Caki2 (cell line): Measurements from ENCODE around the gene ZMIZ1. TPM values are rescaled to one million over a fixed set of nuclear protein-coding genes. Genes with fewer than 3 reads are reported as not detected.

Source experiments
- DNase-seq: peaks from one replicate; pipeline ENCODE4 v3.0.0-alpha.2; 2015; ENCODE audit warnings: low read depth
- in situ Hi-C: cut with HindIII; loops from 2 replicates; pipeline ENCODE4 v1.10.0; 2016; ENCODE audit warnings: low sequenced_read_pairs, low pct_unique_long_range_greater_than_20kb, mixed read lengths
- total RNA-seq: library from RNA; depleted of rRNA; stranded (reverse); fragments of >200 nt; shearing (Covaris generic); gene quantifications from 2 replicates; pipeline ENCODE4 v1.2.3, GENCODE V29; 2014; ENCODE audit warnings: low replicate concordance

Gene ZMIZ1
- total RNA-seq, 1 experiment from 2014 or later: 17.4 TPM

- in situ Hi-C loops: no loop called here
- DNase-seq: no peak
Observed at GRCh38 chr10:79148452-79149344, 79.9 kb downstream of the ZMIZ1 start.

- in situ Hi-C loops: no loop called here
- no peak for DNase-seq
Observed at GRCh38 chr10:79149345-79149661, 80.5 kb downstream of the ZMIZ1 start.

- DNase-seq: peak; percentile 96
- in situ Hi-C loops: no loop called here
Observed at GRCh38 chr10:79149662-79150443, 81.1 kb downstream of the ZMIZ1 start.

GRCh38 chr10:79150444-79150754 lies 81.6 kb downstream of the ZMIZ1 start:
- in situ Hi-C loops: no loop called here
- DNase-seq: no peak

GRCh38 chr10:79152423-79152817 lies 83.7 kb downstream of the ZMIZ1 start:
- in situ Hi-C loops: no loop called here

GRCh38 chr10:79153745-79154144 lies 85.0 kb downstream of the ZMIZ1 start:
- in situ Hi-C loops: no loop called here

More at GRCh38 chr10:79152423-79152817, 83.7 kb downstream of the ZMIZ1 start:
- peak; percentile 35 for DNase-seq

GRCh38 chr10:79155301-79156081 lies 86.7 kb downstream of the ZMIZ1 start:
- no peak for DNase-seq
- in situ Hi-C loops: no loop called here

More at GRCh38 chr10:79153745-79154144, 85.0 kb downstream of the ZMIZ1 start:
- no peak for DNase-seq

- no peak for DNase-seq
- in situ Hi-C loops: no loop called here
Observed at GRCh38 chr10:79156334-79157274, 87.8 kb downstream of the ZMIZ1 start.

GRCh38 chr10:79158004-79158340 lies 89.2 kb downstream of the ZMIZ1 start:
- DNase-seq: no peak
- in situ Hi-C loops: no loop called here

- no peak for DNase-seq
- in situ Hi-C loops: no loop called here
Observed at GRCh38 chr10:79158402-79159097, 89.8 kb downstream of the ZMIZ1 start.

- in situ Hi-C loops: no loop called here
- DNase-seq: no peak
Observed at GRCh38 chr10:79159141-79159651, 90.4 kb downstream of the ZMIZ1 start.

GRCh38 chr10:79159785-79160184 lies 91.0 kb downstream of the ZMIZ1 start:
- DNase-seq: no peak
- in situ Hi-C loops: no loop called here

- in situ Hi-C loops: no loop called here
- no peak for DNase-seq
Observed at GRCh38 chr10:79160191-79160590, 91.4 kb downstream of the ZMIZ1 start.

- no peak for DNase-seq
- in situ Hi-C loops: no loop called here
Observed at GRCh38 chr10:79161557-79161956, 92.8 kb downstream of the ZMIZ1 start.

GRCh38 chr10:79162022-79162421 lies 93.3 kb downstream of the ZMIZ1 start:
- no peak for DNase-seq
- in situ Hi-C loops: no loop called here

GRCh38 chr10:79162861-79163665 lies 94.3 kb downstream of the ZMIZ1 start:
- peak; percentile 63 for DNase-seq
- in situ Hi-C loops: no loop called here

GRCh38 chr10:79163666-79163975 lies 94.9 kb downstream of the ZMIZ1 start:
- in situ Hi-C loops: no loop called here
- no peak for DNase-seq
